ENCODE results near the gene BTBD2.

The BTBD2 gene

GRCh38 chr19:2032296-2032941 is 16.9 kb upstream of the BTBD2 start:
- no peak for TF ChIP-seq CTCF (conservative IDR thresholded peaks at IDR 0.05; ENCODE audit: low read depth)
- POLR2A ChIA-PET (ENCODE audit: low non-redundant PET), result interaction anchor here (0.6 kb wide), 1 partner anchor 10 kb away, joined by 4 read pairs; no protein-coding TSS in a partner anchor
- DNase-seq (ENCODE audit: low spot score), result peak; percentile 81
- CTCF ChIA-PET, result interaction anchor here (0.6 to 1.2 kb wide), 4 partner anchors 13 to 605 kb away, joined by 3 to 4 read pairs (median 3); no protein-coding TSS in a partner anchor
- H3K27ac ChIP-seq, result peak overlapping the region; percentile 99

- peak overlapping the region; percentile 99 for H3K27ac ChIP-seq
- CTCF ChIA-PET, result no interaction called here
- TF ChIP-seq CTCF (conservative IDR thresholded peaks at IDR 0.05; ENCODE audit: low read depth), result no peak
- no peak for DNase-seq (ENCODE audit: low spot score)
- POLR2A ChIA-PET (ENCODE audit: low non-redundant PET), result no interaction called here
These were observed 11.8 kb upstream of the BTBD2 start for GRCh38 chr19:2027361-2027760.

DNA sequence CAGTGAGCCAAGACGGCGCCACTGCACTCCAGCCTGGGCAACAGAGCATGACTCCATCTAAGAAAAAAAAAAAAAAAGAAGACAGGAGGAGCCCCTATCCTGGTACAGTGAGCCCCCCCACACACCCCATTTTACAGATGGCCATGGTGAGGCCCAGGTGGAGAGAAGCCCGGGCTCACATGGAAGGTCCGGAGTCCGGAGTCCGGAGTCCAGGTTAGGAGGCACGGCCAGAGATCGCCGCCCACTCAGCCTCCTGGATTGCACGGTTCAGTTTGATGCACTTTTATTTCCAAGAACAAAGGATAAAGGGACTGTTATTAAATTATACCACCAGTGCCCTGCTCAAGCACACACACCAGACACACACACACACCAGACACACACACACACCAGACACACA is 11.3 kb upstream of the BTBD2 start:
- DNase-seq (ENCODE audit: low spot score), result no peak
- ChIA-PET CTCF (no interaction called here), POLR2A (ENCODE audit: low non-redundant PET) (no interaction called here)
- peak overlapping the region; percentile 99 for H3K27ac ChIP-seq
- TF ChIP-seq CTCF (conservative IDR thresholded peaks at IDR 0.05; ENCODE audit: low read depth), result no peak

DNA sequence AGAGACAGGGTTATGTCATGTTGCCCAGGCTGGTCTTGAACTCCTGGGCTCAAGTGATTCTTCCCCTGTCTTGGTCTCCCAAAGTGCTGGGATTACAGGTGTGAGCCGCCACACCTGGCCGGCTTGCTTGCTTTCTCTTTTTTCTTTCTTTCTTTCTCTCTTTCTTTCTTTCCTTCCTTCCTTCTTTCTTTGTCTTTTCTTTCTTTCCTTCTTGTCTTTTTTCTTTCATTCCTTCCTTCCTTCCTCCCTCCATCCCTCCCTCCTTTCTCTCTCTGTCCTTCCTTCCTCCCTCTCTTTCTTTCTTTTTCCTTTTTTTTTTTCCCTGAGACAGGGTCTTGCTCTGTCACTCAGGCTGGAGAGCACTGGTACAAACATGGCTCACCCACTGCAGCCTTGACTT is 6.8 kb upstream of the BTBD2 start:
- POLR2A ChIA-PET (ENCODE audit: low non-redundant PET), result no interaction called here
- TF ChIP-seq CTCF (conservative IDR thresholded peaks at IDR 0.05; ENCODE audit: low read depth), result no peak
- CTCF ChIA-PET, result interaction anchor here (1.0 kb wide), 1 partner anchor 48 kb away, joined by 4 read pairs; no protein-coding TSS in a partner anchor
- peak overlapping the region; percentile 24 for H3K27ac ChIP-seq
- no peak for DNase-seq (ENCODE audit: low spot score)

GRCh38 chr19:2021453-2022140 is 6.1 kb upstream of the BTBD2 start:
- ChIA-PET CTCF (interaction anchor here (0.7 kb wide), 1 partner anchor 14 kb away, joined by 5 read pairs; no protein-coding TSS in a partner anchor), POLR2A (ENCODE audit: low non-redundant PET) (no interaction called here)
- no peak for DNase-seq (ENCODE audit: low spot score)
- TF ChIP-seq CTCF (conservative IDR thresholded peaks at IDR 0.05; ENCODE audit: low read depth), result no peak
- peak overlapping the region; percentile 24 for H3K27ac ChIP-seq

DNA sequence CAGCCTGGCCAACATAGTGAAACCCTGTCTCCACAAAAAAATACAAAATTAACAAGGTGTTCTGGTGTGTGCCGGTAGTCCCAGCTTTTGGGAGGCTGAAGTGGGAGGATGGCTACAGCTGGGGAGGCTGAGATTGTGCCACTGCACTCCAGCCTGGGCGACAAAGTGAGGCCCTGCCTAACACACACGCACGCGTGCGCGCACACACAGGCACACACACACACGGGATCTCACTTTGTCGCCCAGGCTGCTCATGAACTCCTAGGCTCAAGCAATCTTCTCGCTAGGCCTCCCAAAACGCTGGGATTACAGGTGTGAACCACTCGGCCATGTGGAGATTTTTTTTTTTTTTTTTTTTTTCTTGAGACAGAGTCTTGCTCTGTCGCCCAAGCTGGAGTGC is 3.2 kb upstream of the BTBD2 start:
- ChIA-PET CTCF (interaction anchor here (0.6 to 1.7 kb wide), 8 partner anchors 9 to 89 kb away, joined by 4 to 12 read pairs (median 5); no protein-coding TSS in a partner anchor), POLR2A (ENCODE audit: low non-redundant PET) (no interaction called here)
- peak overlapping the region; percentile 17 for H3K27ac ChIP-seq
- no peak for TF ChIP-seq CTCF (conservative IDR thresholded peaks at IDR 0.05; ENCODE audit: low read depth)
- DNase-seq (ENCODE audit: low spot score), result no peak

Measured in RWPE1 (cell line).